SK-N-SH (cell line): Measurements from ENCODE around the gene TMPRSS15. TPM values are rescaled to one million over a fixed set of nuclear protein-coding genes. Genes with fewer than 3 reads are reported as not detected.

Experiments
- CTCF ChIA-PET: fragments of 300-600, 350-600 bp; formaldehyde crosslinking; extraction: SDS; loops from one replicate; lab custom pipeline; 2021; lab: Yijun Ruan, JAX
- POLR2A ChIA-PET: fragments of 350-600 bp; sonication (Branson Sonifier 250); formaldehyde crosslinking; extraction: SDS; loops from one replicate; lab custom pipeline; 2020; ENCODE audit warnings: antibody characterized with exemption, inconsistent platforms; lab: Yijun Ruan, JAX
- DNase-seq: peaks from one replicate; pipeline ENCODE4 v3.0.0; 2012
- H2AFZ ChIP-seq: fragments of 200-600 bp; sonication (generic); 2 replicates; pipeline ENCODE4 v1.8.1; 2016; ENCODE audit warnings: antibody characterized with exemption, mild to moderate bottlenecking, low read depth
- H3F3A ChIP-seq: fragments of 200-600 bp; sonication (generic); replicated peaks from 2 replicates; pipeline ENCODE3; 2016; ENCODE audit warnings: antibody characterized with exemption, mild to moderate bottlenecking; ENCODE audit not compliant: insufficient read depth
- H3K27ac ChIP-seq, 2 experiments: fragments of 200-500 bp in 1 of 2; fragments of 200-600 bp in 1 of 2; sonication (Bioruptor generic) in 1 of 2; sonication (generic), shearing (Covaris generic) in 1 of 2; 2 replicates each; pipeline versions ENCODE4 v1.5.1 to v1.6.1; 2014 to 2016; ENCODE audit warnings: low read depth in 2 of 2, inconsistent platforms in 1 of 2, low read length in 1 of 2, mild to moderate bottlenecking in 1 of 2, mixed read lengths in 1 of 2
- H3K27me3 ChIP-seq: fragments of 200-600 bp; sonication (generic), shearing (Covaris generic); 2 replicates; pipeline ENCODE4 v1.6.1; 2016; ENCODE audit warnings: mixed run types; ENCODE audit not compliant: insufficient read depth
- H3K36me3 ChIP-seq, 2 experiments: fragments of 200-500 bp in 1 of 2; fragments of 200-600 bp in 1 of 2; sonication (Bioruptor generic) in 1 of 2; sonication (generic) in 1 of 2; replicated peaks in 1 of 2; 2 replicates each; pipeline versions ENCODE3 to v1.5.1; 2014 to 2016; ENCODE audit warnings: low read length in 1 of 2, mild to moderate bottlenecking in 1 of 2; ENCODE audit not compliant: insufficient read depth in 2 of 2, control insufficient read depth in 1 of 2
- H3K4me1 ChIP-seq, 2 experiments: fragments of 200-500 bp in 1 of 2; fragments of 200-600 bp in 1 of 2; sonication (Bioruptor generic) in 1 of 2; sonication (generic), shearing (Covaris generic) in 1 of 2; 2 replicates each; pipeline versions ENCODE4 v1.5.1 to v1.6.1; 2014 to 2016; ENCODE audit warnings: low read depth in 1 of 2, low read length in 1 of 2, mixed run types in 1 of 2; ENCODE audit not compliant: insufficient read depth in 2 of 2, control insufficient read depth in 1 of 2
- H3K4me2 ChIP-seq: fragments of 200-600 bp; sonication (generic), shearing (Covaris generic); 2 replicates; pipeline ENCODE4 v1.6.1; 2017; ENCODE audit warnings: mixed run types
- H3K4me3 ChIP-seq, 2 experiments: fragments of 200-500 bp in 1 of 2; fragments of 200-600 bp in 1 of 2; sonication (Bioruptor generic) in 1 of 2; sonication (generic), shearing (Covaris generic) in 1 of 2; 2 replicates each; pipeline versions ENCODE4 v1.5.1 to v1.8.1; 2014 to 2016; ENCODE audit warnings: low read depth in 2 of 2, inconsistent platforms in 1 of 2, low read length in 1 of 2, mild to moderate bottlenecking in 1 of 2, mixed read lengths in 1 of 2, moderate library complexity in 1 of 2
- H3K79me2 ChIP-seq: fragments of 200-600 bp; sonication (generic); 2 replicates; pipeline ENCODE4 v1.8.1; 2017; ENCODE audit warnings: mild to moderate bottlenecking; ENCODE audit not compliant: insufficient read depth
- H3K9ac ChIP-seq: fragments of 200-600 bp; sonication (generic); 2 replicates; pipeline ENCODE4 v1.6.1; 2017; ENCODE audit warnings: mixed run types
- H3K9me2 ChIP-seq: fragments of 200-600 bp; sonication (generic); 2 replicates; pipeline ENCODE4 v1.6.1; 2017; ENCODE audit warnings: mixed run types
- H3K9me3 ChIP-seq: fragments of 200-600 bp; sonication (generic); 2 replicates; pipeline ENCODE4 v1.6.1; 2017; ENCODE audit warnings: mixed run types, mild to moderate bottlenecking, moderate library complexity
- H4K20me1 ChIP-seq: fragments of 200-600 bp; sonication (generic); 2 replicates; pipeline ENCODE4 v1.6.1; 2017; ENCODE audit warnings: mild to moderate bottlenecking, mixed run types; ENCODE audit not compliant: insufficient read depth
- CHD2 ChIP-seq: fragments of 150-350 bp; IDR thresholded peaks from 2 replicates; pipeline ENCODE4 v1.6.1; 2018; ENCODE audit warnings: low read length; ENCODE audit not compliant: partially characterized antibody
- ELF1 ChIP-seq: IDR thresholded peaks from 2 replicates; pipeline ENCODE4 v1.4.0; 2012
- EP300 ChIP-seq, 2 experiments: IDR thresholded peaks; 2 replicates each; pipeline versions ENCODE4 v1.4.0 to v1.6.1; 2012; ENCODE audit warnings: borderline replicate concordance in 1 of 2, low read depth in 1 of 2, low read length in 1 of 2
- EZH2phosphoT487 ChIP-seq: fragments of 200-600 bp; sonication (generic); IDR thresholded peaks from 2 replicates; pipeline ENCODE4 v1.6.1; 2017; ENCODE audit warnings: low read depth, mixed run types, mild to moderate bottlenecking, antibody characterized with exemption, moderate library complexity, borderline replicate concordance
- FOSL2 ChIP-seq: IDR thresholded peaks from 2 replicates; pipeline ENCODE4 v1.4.0; 2012; ENCODE audit warnings: low read depth, mild to moderate bottlenecking, moderate library complexity, borderline replicate concordance
- FOXJ3 ChIP-seq: sonication (generic); formaldehyde crosslinking; IDR thresholded peaks from 2 replicates; pipeline ENCODE4 v1.5.1; 2020; ENCODE audit warnings: mild to moderate bottlenecking, missing genetic modification reagents
- FOXM1 ChIP-seq: IDR thresholded peaks from 2 replicates; pipeline ENCODE4 v1.4.0; 2012; ENCODE audit warnings: low read depth, mild to moderate bottlenecking
- GABPA ChIP-seq: IDR thresholded peaks from 2 replicates; pipeline ENCODE4 v1.4.0; 2012; ENCODE audit warnings: low read depth, mild to moderate bottlenecking
- IRF3 ChIP-seq: fragments of 150-350 bp; IDR thresholded peaks from 2 replicates; pipeline ENCODE4 v1.6.1; 2016; ENCODE audit warnings: mild to moderate bottlenecking, low read depth, low read length
- JUND ChIP-seq: IDR thresholded peaks from 2 replicates; pipeline ENCODE4 v1.4.0; 2012
- MAX ChIP-seq: IDR thresholded peaks from 2 replicates; pipeline ENCODE4 v1.4.0; 2012; ENCODE audit warnings: low read depth
- MEF2A ChIP-seq: IDR thresholded peaks from 2 replicates; pipeline ENCODE4 v1.4.0; 2012; ENCODE audit warnings: low read depth, borderline replicate concordance
- NFIC ChIP-seq: IDR thresholded peaks from 2 replicates; pipeline ENCODE4 v1.4.0; 2012; ENCODE audit warnings: borderline replicate concordance
- RAD21 ChIP-seq: IDR thresholded peaks from 2 replicates; pipeline ENCODE4 v1.6.1; 2012; ENCODE audit warnings: mild to moderate bottlenecking, low read length
- REST ChIP-seq: IDR thresholded peaks from 2 replicates; pipeline ENCODE4 v1.6.1; 2012; ENCODE audit warnings: mild to moderate bottlenecking, low read depth, low read length, moderate library complexity
- RXRA ChIP-seq: IDR thresholded peaks from 2 replicates; pipeline ENCODE4 v1.4.0; 2012; ENCODE audit warnings: low read depth, mild to moderate bottlenecking, borderline replicate concordance
- SMC3 ChIP-seq: IDR thresholded peaks from 2 replicates; pipeline ENCODE4 v1.6.1; 2012; ENCODE audit warnings: low read depth, low read length, improper control_type of control experiment
- TAF1 ChIP-seq: IDR thresholded peaks from 2 replicates; pipeline ENCODE4 v1.6.1; 2012; ENCODE audit warnings: low read depth, mild to moderate bottlenecking, low read length, moderate library complexity, borderline replicate concordance
- TEAD4 ChIP-seq: IDR thresholded peaks from 2 replicates; pipeline ENCODE4 v1.4.0; 2012; ENCODE audit warnings: mild to moderate bottlenecking, borderline replicate concordance; ENCODE audit not compliant: insufficient read depth
- YY1 ChIP-seq: IDR thresholded peaks from 2 replicates; pipeline ENCODE4 v1.4.0; 2012; ENCODE audit warnings: low read depth, mild to moderate bottlenecking
- WGBS: methylation state at CpG from one replicate; pipeline ENCODE4 v1.1.6; 2017; ENCODE audit warnings: low lambda C conversion rate; 5-methylcytosine and 5-hydroxymethylcytosine counted together
- polyA plus RNA-seq, 3 experiments: library from polyadenylated mRNA; depleted of rRNA; stranded (reverse); fragments of >200 nt; gene quantifications; 2 replicates each; pipeline ENCODE4 v1.2.3, GENCODE V29; 2012

Gene TMPRSS15
- polyA plus RNA-seq, 1 of the 3 experiments (the other 2 are of a cell fraction), result 0.03 TPM

GRCh38 chr21:18269856-18270255 is 133.7 kb downstream of the TMPRSS15 start:
- TF ChIP-seq RAD21 (no peak), IRF3 (no peak), FOXJ3 (CRISPR knock-in tag) (no peak), MEF2A (no peak), MAX (no peak), GABPA (no peak)
- Histone ChIP-seq H3K4me1 (no peaks in the 10 kb centered on the region), H3F3A (no peaks in the 10 kb centered on the region), H3K9me2 (no peaks in the 10 kb centered on the region), H3K9me3 (no peaks in the 10 kb centered on the region), H3K4me2 (no peak overlapping the region), H3K36me3 (no peaks in the 10 kb centered on the region), H3K27ac (no peak overlapping the region), H3K79me2 (no peaks in the 10 kb centered on the region), H4K20me1 (no peaks in the 10 kb centered on the region), H3K27me3 (no peaks in the 10 kb centered on the region), H3K9ac (no peak overlapping the region), H3K4me3 (no peak overlapping the region), H2AFZ (no peak overlapping the region)
- ChIA-PET POLR2A (no interaction called here), CTCF (no interaction called here)
- WGBS, result 34% methylated on average over 7 of the region's 7 CpGs
- no peak for DNase-seq

GRCh38 chr21:18268906-18269305 is 134.7 kb downstream of the TMPRSS15 start:
- Histone ChIP-seq H3K9me2 (no peaks in the 10 kb centered on the region), H3F3A (no peaks in the 10 kb centered on the region)
- no peak for TF ChIP-seq TEAD4
- TF ChIP-seq MEF2A, result no peak
- no peak for TF ChIP-seq REST
- TF ChIP-seq GABPA, result no peak
- no peak for TF ChIP-seq FOSL2
- no peak for TF ChIP-seq NFIC
- TF ChIP-seq CHD2, result no peak
- TF ChIP-seq JUND, result no peak
- no peak for TF ChIP-seq FOXM1
- no peak for TF ChIP-seq IRF3
- TF ChIP-seq TAF1, result no peak
- no peak for TF ChIP-seq ELF1
- TF ChIP-seq EZH2phosphoT487, result no peak
- no peak for TF ChIP-seq EP300 (IDR thresholded peaks at IDR 0.05; ENCODE audit: borderline replicate concordance in 1 of 2, low read depth in 1 of 2, low read length in 1 of 2)
- no peak for TF ChIP-seq YY1
- TF ChIP-seq RAD21, result no peak
- TF ChIP-seq RXRA, result no peak
- no peak for TF ChIP-seq FOXJ3 (CRISPR knock-in tag)
- TF ChIP-seq SMC3, result no peak
- TF ChIP-seq, all 33 proteins: peak for 0
- H3K4me3 ChIP-seq, result no peak overlapping the region
- H3K4me2 ChIP-seq, result no peak overlapping the region
- H3K9me3 ChIP-seq, result no peaks in the 10 kb centered on the region
- H3K27ac ChIP-seq, result no peak overlapping the region
- no peaks in the 10 kb centered on the region for H3K79me2 ChIP-seq
- CTCF ChIA-PET, result no interaction called here
- H3K36me3 ChIP-seq, result no peaks in the 10 kb centered on the region
- no peaks in the 10 kb centered on the region for H4K20me1 ChIP-seq
- no peak for DNase-seq
- 8% methylated on average over 1 of the region's 1 CpG for WGBS
- POLR2A ChIA-PET, result no interaction called here
- no peaks in the 10 kb centered on the region for H3K4me1 ChIP-seq
- no peaks in the 10 kb centered on the region for H3K27me3 ChIP-seq
- H2AFZ ChIP-seq, result no peak overlapping the region
- H3K9ac ChIP-seq, result no peak overlapping the region
